Measurements from ENCODE around the gene CEACAM1.
"Not testable (repeated sequence)": the region's sequence is repeated elsewhere in the genome, so short reads cannot be mapped to it uniquely, and the experiment has no call there.

CEACAM1 gene

DNA sequence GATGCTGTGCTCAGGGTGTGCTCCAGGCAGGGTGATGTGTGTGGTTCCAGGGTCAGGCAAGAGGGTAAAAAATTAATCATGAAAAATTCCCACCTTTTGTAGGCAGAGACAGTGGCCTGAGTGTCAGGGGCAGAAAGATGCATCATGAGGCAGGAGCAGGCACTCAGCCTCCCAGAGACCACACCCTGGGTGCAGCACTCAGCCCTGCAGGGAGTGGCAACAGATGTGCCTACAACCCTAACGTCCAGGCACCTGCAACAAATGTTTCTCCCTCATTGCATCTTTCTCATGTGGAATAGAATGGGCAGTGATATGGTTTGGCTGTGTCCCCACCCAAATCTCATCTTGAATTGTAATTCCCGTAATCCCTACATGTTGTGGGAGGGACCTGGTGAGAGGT, 19.6 kb upstream of the CEACAM1 start:
- DNase-seq = no peak

DNA sequence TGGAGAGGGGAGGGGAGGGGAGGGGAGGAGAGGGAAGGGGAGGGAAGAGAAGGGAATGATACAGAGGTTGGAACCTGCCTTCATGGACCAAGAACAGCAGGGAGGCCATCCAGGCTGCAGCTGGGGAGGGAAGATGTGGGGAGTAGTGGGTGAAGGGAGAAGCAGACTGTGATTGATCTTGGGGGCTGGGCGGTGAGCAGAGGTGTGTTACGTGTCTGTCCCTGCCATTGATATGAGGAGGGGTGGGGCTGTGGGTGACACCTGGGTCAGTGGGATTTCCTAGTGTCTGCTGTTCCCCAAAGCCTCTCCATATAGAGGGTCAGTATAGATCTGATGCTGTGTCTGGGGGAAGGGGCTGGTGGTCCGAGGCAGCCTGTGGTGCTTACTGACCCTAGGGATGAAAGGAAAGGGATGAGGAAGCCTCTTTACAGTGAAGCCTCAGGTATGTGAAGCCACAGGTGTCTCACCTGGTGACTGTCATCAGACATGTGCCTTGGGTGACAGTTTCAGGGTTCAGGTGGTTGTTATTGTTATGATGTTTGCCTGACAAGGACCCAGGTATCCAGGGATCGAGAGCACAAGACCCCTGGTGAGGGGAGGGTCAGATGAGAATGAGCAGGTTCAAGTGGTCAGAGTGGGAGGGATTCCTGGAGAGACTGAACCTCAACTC, 18.7 kb upstream of the CEACAM1 start:
- DNase-seq = no peak

DNA sequence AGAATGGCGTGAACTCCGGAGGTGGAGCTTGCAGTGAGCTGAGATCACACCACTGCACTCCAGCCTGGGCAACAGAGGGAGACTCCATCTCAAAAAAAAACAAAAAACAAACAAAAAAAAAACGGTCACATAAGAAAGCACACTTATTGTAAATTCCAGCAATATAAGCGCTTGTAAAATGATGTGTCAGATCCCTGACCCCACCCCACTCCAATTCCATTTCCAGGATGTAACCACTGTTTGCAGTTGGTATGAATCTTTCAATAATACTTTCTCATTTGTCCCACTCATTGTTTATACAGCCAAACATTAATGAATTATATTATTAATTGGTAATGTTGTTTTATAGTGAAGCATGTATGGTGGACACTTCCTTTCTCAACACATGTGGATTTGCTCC, 15.9 kb upstream of the CEACAM1 start:
- DNase-seq = no peak

DNA sequence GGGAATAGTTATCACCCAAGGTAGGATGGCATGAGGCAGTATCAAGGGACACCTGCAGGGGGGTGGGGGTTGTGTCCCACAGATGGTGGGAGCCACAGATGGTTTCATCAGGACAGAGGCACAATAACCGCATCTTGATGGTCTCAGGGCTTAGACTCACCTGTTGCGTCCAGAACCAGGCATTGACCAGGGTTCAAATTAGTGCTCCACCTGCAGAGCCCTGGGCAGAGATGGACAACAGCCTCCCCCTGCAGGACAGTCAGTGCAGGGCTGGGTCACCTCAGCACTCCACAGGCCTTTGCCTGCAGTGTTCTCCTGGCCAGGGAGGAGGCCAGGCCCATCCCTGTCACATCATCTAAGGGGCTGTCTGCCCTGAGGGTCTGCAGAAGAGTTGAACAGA, 14.5 kb upstream of the CEACAM1 start:
- no peak for DNase-seq

DNA sequence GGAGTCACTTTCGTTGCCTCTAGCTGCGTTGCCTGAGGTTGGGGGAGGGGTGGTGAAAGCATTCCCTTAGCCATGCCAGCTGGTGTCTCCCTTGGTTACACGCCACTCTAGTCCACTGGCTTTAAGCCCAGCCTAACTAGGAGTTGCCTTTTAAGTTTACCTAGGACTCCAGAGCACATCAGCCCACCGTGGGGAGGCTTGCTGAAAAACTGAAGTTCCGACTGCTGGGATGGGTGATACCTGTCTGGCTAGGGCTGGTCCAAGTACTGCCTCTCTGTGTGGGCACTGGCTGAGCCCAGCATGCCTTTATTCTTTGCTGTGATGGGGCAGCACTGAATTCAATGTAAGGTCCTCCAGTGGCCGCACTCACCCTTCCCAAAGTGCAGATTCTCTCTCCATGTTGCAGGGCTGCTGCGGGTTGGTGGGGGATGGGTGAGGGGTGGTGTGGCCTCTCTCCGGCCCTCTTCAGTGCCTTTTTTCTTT, 11.8 kb upstream of the CEACAM1 start:
- DNase-seq = peak; percentile 65

DNA sequence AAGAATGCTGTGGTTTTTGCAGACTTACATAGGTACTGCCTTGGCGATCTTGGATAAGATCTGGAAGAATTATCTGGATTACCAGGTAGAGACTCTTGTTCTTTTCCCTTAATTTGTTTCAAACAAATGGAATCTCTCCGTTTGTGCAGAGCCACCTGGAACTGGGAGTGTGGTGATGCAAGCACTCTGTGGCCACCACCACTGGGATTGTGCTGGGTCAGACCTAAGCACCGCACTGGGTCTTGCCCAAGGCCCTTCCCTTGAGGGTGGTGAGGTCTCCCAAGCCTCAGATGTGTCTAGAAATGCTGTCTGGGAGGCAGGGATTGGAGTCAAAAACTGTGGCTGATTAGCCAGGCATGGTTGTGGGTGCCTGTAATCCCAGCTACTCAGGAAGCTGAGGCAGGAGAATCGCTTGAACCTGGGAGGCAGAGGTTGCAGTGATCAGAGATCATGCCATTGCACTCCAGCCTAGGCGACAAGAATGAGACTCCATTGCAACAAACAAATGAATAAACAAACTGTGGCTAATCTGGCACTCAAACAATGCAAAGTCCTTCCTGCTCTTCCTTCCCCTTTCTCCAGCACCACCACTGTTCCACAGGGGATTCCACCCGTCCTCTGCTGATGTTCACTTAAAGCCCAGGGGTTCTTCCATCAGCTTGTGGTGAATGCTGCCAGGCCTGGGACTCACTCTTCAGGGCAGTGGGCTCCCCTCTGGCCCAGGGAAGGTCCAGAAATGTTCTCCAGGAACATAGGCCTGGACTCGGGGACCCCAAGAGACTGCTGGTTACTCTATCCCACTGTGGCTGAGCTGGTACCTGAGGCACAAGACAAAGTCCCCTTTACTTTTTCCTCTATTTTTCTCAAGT, 10.8 kb upstream of the CEACAM1 start:
- DNase-seq = no peak

DNA sequence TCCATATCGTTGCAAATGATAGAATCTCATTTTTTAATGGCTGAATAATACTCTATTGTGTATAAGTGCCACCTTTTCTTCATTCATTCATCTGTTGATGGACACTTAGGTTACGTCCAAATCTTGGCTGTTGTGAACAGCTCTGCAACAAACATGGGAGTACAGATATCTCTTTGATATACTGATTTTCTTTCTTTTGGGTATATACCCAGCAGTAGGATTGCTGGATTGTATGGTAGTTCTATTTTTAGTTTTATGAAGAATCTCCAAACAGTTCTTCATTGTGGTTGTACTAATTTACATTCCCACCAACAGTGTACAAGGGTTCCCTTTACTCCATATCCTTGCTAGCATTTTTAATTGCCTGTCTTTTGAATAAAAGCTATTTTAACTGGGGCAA, 7.0 kb upstream of the CEACAM1 start:
- not testable (repeated sequence) for DNase-seq

DNA sequence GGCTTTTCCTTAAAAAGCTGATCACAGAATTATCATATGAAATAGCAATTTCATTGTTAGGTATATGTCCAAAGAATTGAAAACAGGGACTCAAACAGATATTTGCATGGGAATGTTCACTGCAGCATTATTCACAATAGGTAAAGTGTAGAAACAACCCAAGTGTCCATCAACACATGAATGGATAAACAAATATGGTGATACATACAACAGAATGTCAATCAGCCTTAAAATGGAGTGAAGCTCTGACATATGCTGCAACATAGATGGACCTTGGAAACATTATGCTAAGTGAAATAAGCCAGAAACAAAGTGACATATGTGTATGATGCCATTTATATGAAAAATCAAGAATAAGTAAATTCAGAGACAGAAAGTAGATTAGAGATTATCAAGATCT, 6.1 kb upstream of the CEACAM1 start:
- no peak for DNase-seq

DNA sequence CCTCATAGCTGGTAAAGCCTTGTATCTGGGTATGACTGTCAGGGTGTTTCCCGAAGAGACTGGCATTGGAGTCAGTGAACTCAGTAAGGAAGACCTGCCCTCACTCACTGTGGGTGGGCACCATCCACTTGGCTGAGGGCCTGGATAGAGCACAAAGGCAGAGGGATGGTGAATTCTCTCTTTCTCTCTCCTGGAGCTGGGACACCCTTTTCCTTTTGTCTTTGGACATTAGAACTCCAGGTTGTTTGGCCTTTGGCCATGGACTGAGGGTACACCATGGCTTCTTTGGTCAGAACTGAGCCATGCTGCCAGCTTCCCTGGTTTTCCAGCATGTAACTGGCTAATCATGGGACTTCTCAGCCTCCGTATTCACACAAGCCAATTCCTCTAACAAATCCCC, 4.6 kb upstream of the CEACAM1 start:
- DNase-seq = no peak

DNA sequence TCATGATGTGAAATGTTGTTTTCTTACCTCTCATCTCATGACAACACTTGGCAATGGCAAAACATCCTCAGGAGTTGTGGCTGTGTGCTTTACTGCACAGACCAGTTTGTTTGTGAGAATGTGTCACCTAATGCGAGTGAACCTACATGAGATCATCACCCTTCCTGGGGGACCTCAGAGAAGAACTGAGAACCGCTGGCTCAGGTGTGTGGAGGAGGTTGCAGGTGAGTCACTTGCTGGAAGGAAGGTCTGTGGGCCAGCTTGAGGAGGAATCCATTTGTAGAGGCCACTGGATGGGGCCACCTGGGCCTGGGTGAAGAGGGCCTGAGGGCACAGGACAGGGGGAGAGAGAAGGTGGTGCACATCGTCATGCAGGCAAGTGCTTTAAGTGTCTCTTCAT, 3.0 kb upstream of the CEACAM1 start:
- DNase-seq = no peak

DNA sequence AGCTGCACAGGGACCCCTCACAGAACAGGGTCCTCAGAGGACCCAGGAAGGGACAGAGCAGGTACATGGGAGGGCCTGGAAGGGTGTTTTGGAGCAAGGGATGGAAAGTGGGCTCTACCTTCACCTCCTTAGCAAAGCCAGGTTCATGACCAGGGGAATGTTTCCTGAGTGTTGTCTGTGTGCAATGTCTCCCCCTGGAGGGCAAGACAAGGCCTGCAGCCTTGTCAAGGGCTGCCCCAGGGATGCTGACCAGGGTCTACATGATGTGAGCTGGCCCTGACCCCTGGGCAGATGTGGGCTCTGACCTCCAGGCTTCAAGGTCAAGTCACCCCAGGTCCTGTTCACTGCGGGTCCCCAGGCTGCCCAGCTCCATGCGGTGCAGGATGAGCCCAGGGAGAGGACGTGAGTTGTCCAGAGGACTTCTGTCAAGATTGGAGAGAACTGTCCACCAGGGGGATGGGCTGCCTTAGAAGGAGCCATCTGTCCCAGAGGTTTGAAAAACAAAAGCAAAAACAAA, 1.0 kb upstream of the CEACAM1 start:
- peak; percentile 47 for DNase-seq

DNA sequence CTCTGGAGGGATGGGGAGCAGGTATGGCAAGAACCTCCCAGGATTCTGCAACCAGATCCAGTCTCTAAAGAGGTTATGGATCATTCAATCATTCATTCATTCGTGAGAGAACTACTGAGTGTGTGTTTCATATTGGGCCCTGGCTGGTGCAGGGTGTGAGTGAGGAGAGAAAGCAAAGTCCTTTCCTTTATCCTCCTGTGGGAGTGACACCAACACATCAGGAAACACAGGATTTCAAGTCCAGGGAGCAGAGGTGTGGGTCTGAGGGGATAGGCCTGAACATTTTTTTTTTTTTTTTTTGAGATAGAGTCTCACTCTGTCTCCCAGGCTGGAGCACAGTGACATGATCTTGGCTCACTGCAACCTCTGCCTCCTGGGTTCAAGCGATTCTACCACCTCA, 3.3 kb downstream of the CEACAM1 start:
- DNase-seq = no peak

DNA sequence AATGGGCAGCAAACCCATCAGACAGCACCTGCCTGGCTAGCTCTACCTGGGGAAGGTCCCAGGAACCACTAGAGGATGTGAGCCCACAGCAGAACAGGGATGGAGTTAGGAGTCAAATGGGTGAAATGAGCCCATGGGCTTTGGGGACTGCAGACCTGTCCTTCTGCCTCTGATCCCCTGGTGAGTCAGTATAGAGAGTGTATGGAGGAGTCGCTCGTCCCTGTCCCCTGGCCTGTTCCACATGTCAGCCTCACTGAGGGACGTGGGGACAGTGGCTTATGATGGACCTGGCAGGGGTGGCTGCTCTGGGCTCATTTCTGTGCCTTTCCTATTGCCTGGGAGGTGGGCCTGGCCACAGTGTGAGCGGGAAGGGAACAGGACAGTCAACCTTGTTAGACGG, 4.0 kb downstream of the CEACAM1 start:
- DNase-seq = no peak

DNA sequence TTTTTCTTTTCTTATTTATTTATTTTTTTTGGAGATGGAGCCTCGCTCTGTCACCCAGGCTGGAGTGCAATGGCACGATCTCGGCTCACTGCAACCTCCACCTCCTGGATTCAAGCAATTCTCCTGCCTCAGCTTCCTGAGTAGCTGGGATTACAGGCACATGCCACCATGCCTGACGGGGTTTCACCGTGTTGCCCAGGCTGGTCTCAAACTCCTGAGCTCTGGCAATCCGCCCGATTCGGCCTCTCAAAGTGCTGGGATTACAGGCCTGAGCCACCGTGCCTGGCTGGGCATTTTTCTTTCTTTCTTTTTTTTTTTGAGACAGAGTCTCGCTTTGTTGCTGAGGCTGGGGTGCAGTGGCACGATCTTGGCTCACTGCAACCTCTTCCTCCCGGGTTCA, 6.0 kb downstream of the CEACAM1 start:
- DNase-seq = not testable (repeated sequence)

DNA sequence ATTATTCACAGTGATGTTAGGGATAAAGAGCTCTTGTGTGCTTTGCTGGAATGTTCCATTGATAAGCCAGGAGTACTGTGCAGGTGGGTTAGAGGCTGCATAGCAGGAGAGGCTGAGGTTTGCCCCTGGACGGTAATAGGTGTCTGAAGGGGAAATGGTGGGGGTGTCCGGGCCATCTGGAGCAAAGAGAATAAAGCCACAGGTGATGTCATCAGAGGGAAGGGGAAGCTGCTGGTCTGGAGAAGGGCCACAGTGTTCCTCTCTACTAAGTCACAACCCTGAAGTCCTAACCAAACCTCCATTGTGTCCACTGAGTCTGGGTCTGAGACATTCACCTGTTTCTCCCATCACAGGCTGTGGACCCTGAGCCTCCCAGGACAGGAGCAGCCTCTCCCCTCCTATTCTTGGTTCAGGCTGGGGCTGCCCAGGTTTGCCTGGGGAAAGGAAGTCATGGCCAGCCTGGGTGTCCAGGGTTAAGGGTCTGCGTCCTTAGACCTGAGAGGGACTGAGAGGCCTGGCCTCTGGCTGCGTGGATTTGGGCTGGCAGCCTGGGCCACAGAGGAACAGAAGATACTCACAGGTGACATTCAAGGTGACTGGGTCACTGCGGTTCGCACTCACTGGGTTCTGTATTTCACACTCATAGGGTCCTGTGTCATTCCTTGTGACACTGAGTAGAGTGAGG, 6.8 kb downstream of the CEACAM1 start:
- DNase-seq = no peak

DNA sequence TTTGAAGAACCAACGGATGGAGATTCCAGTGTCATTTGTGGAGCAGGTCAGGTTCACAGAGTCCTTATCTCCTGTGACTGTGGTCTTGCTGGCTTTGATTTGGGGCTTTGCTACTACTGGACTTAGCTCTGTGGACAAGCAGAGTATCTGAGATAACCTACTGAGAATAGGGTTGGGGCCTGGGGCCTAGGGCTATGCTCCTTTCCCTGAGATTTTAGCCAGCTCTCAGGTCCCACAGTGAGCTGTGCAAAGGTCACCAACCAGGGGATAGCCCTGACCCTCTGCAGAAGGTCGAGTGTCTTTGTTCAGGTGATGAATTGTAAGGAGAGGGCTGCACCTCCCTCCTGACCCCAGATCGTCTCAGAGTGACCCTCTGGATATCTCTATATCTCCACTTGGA, 9.2 kb downstream of the CEACAM1 start:
- DNase-seq = no peak

DNA sequence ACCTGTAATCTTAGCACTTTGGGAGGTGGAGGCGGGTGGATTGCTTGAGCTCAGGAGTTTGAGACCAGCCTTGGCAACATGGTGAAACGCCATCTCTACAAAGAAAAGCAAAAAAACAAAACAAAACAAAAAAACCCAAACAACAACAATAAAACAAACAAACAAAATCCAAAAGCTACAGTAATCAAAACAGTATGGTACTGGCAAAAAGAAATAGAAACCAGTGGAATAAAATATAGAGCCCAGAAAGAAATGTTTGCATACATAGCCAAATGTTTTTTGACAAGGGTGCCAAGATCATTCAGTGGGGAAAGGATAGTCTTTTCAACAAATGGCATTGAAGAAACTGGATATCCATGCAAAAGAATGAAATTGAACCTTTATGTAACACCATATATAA, 11.5 kb downstream of the CEACAM1 start:
- DNase-seq = no peak

DNA sequence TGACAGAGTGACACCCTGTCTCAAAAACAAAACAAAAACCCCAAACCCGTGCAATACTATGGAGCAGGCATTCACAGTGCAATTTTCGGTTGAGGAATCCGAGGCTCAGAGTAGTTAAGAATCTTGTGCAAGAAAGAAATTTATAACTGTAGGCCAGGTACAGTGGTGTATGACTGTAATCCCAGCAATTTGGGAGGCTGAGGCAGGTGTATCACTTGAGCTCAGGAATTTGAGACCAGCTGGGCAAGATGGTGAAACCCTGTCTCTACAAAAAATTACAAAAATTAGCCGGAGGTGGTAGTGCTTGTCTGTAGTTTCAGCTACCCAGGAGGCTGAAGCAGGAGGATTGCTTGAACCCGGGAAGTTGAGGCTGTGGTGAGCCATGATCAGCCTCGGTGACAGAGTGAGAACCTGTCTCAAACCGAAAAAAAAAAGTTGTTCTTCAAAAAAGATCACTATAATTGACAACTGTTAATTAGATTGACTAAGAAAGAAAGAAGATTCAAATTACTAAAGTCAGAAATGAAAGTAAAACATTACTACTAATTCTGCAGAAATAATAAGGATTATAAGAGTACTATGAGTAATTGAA, 12.9 kb downstream of the CEACAM1 start:
- no peak for DNase-seq

DNA sequence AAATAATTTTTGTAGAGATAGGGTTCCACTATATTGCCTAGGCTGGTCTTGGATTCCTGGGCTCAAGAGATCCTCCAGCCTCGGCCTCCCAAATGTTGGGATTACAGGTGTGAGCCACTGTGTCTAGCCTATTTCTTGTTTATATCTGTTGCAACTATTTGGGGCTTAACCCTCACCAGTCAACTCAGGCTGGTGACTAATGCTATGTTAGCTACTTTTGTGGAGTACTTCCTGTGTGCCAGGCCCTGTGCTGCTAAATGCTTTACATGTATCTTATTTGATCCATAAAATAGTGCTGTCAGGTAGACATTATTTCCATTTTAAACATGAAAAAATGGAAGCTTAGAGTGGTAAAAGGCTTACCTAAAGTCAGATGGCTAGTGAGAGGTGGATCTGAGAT, 13.8 kb downstream of the CEACAM1 start:
- no peak for DNase-seq

DNA sequence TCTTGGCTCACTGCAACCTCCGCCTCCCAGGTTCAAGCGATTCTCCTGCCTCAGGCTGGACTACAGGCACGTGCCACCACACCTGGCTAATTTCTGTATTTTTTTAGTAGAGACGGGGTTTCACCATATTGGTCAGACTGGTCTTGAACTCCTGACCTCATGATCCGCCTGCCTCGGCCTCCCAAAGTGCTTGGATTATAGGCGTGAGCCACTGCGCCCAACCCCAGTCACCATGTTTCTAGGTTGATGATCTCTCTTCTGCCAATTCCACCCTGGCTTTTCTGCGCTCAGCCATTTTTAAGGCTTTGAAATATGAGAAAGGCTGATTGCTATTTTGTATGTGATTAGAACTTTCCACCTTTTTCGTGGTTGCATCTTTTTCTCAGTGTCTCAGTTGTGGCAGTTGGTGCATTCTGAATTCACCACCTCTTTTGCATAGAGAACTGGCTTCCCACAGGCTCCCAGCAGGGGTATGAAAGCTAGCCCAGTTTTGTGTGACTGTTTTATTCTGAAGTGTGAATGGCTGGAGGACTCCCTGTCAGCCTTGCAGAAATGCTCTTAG, 15.5 kb downstream of the CEACAM1 start:
- no peak for DNase-seq

DNA sequence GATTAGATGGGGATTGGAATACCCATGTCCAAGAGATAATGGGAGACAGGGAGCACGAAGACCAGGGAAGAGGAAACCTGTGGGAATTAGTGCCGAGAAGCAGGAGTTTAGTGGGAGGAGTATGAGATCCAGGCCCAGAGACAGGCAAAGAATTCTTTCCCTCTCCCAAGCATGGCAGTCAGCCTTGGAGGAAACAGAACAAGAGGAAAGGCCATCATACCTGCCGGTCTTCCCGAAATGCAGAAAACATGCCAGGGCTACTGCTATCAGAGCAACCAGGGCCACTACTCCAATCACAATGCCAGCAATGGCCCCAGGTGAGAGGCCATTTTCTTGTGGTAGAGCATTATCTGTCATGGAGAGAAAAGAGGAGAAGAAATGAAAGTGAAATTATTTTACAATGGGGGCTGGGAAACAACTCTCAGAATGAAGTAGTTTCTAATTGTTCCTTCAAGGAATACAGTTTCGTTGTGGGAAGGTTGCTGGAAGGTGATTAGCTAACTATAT, 16.1 kb downstream of the CEACAM1 start:
- no peak for DNase-seq

DNA sequence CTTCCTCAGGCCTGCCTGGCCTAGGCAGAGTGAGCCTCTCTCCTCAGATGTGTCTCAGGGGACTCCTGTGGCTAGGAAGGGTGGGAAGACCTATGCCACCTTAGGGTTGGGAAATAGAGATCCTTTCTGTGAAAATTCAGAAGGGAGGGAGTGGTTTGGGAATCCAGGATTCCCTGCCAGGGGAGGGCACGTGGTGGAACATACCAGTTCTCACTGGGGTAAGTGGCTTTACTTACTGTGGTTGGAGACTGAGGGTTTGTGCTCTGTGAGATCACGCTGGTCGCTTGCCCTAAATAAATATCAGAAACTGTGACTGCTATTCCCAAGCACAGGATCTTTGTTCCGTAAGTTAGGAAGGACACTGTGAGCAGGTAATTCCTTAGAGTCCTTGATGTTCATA, 16.9 kb downstream of the CEACAM1 start:
- no peak for DNase-seq
